Suppressor macrophage treated with lipopolysaccharide for 4 hours (primary cell): ENCODE measurements around the gene NUTM2F.
"Not testable (repeated sequence)": the region's sequence is repeated elsewhere in the genome, so short reads cannot be mapped to it uniquely, and the experiment has no call there.

ENCODE experiments used
- DNase-seq: peaks from one replicate; pipeline ENCODE4 v3.0.0-alpha.2; 2020

NUTM2F gene

DNA sequence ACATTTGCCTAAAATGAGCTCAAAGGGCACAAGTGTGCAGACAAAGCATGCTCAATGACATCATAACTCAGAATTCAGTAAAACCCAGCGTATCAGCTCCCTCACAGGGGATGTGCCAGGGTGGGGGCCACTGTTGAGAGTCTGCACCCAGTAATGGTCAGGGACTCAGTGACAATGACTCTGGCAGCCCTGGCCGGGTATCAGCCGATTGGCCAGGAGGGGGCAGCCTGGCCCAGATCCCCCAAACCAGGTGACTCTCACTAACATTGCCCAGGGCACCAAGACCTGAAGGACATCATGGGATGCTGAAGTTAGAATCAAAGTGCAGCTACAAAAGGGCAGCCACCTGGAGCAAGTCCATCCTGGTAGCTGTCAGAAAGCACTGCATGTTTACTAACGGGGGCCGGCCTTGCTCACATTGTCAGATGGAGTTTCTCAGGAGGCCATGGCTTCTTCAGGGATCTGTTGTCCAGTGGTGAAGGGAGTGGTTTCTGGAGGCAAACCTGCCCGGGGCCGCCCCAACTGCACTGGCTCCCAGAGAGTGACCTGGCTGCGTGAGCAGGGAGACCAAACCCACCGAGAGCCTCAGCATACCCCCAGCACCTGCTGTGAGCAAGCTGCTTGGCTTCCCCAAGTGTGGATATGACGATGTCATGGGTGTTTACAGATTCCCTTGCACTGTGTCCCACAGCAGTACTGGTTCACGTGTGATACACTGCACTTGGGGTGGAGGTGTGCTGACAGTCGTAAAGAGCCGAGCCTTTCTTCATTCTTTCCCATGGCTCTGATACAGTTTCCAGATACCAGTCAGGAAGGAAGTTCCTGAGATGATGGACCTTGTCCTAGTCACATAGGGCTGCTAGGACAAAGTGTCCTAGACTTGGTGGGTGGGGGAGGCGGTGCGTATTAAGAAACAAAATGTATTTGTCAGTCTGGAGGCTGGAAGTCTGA lies 13.1 kb downstream of the NUTM2F start:
- not testable (repeated sequence) for DNase-seq

DNA sequence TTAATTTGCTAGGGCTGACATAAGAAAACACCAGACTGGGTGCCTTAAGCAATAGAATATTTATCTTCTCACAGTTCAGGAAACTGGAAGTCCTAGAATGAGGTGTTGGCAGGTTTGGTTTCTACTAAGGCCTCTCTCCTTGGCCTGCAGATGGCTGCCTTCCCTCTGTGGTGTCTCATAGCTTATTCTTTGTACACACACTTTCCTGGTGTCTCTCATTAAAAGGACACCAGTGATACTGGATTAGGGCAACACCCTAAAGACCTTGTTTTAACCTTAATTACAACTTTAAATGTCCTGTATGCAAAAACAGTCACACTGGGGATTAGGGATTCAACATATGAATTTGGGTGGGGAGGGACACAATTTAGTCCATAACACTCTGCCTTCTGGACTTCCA lies 25.1 kb downstream of the NUTM2F start:
- DNase-seq: no peak

DNA sequence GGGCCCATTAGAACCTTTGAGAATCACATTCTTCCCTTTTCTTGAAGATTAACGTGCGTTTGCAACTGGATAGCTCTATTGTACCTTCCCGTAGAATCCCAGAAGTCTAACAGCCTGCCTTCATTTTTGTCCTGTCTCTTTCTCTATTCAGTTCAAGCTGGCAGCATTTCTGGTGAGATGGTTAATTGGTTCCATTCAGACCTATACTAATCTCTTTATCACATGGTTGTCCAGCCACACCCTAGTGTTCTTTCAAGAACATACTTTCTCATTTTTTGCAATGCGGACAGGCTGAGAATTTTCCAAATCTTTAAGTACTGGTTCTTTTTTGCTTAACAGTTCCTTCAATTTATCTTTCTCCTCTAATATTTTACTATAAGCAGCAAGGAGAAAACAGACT lies 26.0 kb downstream of the NUTM2F start:
- DNase-seq: no peak

DNA sequence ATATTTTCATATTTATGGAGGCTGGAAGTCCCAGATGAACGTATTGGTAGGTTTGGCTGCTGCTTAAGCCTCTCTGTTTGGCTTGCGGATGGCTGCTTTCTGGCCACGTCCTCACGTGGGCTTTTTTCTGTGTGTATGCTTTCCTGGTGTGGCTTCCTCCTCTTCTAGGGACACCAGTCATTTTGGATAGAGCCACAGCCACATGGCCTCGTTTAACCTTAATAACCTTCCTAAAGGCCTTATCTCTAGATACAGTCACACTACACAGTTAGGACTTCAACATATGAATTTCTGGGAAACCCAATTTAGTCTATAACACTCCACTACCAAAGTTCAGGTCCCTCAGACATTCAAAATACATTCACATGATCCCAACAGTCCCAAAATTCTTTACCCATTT lies 26.9 kb downstream of the NUTM2F start:
- DNase-seq: no peak

DNA sequence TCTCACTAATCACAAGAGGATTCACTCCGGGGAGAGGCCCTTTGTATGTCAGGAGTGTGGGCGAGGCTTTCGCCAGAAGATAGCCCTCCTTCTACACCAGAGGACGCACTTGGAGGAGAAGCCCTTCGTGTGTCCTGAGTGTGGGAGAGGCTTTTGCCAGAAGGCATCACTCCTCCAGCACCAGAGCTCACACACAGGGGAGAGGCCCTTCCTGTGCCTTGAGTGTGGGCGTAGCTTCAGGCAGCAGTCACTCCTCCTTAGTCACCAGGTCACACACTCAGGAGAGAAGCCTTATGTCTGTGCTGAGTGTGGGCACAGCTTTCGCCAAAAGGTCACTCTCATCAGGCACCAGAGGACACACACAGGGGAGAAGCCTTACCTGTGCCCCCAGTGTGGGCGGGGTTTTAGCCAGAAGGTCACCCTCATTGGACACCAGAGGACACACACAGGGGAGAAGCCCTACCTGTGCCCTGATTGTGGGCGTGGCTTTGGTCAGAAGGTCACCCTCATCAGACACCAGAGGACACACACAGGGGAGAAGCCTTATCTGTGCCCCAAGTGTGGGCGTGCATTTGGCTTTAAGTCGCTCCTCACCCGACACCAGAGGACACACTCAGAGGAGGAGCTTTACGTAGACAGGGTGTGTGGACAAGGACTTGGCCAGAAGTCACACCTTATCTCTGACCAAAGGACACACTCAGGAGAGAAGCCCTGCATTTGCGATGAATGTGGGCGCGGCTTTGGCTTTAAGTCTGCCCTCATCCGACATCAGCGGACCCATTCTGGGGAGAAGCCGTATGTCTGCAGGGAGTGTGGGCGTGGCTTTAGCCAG lies 27.8 kb downstream of the NUTM2F start:
- no peak for DNase-seq

DNA sequence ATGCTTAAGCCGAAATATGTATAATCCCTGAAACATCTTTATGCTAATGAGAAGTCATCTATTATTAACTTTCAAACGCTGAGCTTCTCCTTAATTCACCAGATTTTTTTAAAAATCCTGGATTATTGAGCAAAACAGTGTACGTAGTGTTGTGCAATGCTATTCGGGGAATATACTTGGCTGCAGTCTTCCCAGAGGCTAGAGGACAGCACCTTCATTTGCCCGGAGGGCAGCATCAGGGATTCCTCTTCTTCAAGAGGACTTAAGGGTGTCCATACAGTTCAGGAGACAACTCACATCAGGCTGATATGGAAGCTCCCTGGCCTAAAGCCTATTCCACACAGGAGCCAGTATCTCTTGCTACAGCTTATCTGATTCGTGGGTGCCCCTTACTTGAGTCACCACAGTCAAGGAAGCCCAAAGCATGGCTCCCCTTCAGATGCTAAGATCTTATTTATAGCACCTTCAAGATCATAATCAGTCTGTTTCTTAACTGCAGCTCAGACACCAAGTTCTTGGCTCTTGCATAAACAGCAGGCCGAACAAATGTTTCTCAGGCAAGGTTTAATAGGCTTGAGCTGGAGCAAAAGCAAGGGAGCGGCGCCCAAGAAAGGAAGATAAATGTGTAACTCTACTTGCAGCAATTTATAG lies 29.4 kb downstream of the NUTM2F start:
- DNase-seq: no peak

DNA sequence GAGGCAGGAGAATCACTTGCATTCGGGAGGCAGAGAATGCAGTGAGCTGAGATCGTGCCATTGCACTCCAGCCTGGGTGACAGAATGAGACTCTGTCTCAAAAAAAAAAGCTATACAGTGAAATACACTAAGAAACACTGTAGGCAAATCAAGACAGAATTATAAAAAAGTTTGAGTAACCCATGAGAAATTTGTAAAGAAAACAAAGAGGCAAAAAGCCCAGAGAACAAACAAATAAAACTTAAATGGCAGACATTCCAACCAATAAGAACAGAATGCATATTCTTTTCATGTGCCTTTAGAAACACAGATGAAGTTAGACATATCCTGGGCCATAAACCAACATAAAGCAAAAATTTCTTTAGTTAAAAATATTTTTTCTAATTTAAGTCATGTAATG lies 38.8 kb downstream of the NUTM2F start:
- DNase-seq: no peak

DNA sequence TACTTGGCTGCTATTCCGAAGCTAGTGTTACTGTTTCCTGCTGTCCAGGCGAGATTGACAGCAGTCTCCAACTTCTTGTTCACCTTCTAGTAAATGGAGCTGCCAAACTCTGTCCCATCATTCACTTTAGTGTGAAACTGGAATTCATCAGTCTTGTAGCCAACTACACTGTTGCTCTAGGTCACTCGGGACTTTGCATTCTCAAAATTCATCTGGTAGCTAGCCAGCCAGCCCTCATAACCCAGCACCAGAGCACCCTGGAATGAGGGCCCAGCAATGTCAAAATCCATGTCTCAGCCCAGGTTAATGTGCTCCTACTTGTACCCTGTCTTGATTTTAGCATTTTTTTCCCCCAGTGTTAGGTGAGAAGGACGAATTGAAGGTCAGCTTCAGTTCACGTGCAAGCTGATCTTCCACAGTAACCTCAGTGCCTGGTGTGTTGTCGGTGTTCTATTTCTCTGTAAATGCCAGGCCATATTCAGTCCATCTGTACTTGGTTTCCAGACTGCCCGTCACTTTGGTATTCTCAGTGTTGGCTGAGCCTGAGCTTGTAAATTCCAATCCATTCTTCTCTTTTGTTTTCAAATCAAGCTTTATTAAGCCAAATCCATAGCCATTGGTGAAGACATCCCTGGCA lies 40.4 kb downstream of the NUTM2F start:
- no peak for DNase-seq

DNA sequence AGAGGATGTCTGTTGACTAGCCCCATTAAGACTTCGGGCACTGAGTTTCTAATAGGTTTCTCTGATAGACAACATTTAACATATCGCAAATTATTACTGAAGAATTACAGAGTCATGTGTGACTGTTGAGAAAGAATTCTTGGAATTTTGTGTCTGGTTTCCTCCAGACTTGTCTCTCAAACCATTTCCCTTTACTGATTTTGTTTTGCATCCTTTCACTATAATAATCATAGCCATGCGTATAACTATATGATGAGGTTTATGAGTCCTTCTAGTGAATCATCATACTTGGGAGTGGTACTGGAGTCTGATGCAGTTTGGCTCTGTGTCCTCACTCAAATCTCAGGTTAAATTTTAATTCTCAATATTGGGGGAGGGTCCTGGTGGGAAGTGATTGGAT lies 42.3 kb downstream of the NUTM2F start:
- no peak for DNase-seq

DNA sequence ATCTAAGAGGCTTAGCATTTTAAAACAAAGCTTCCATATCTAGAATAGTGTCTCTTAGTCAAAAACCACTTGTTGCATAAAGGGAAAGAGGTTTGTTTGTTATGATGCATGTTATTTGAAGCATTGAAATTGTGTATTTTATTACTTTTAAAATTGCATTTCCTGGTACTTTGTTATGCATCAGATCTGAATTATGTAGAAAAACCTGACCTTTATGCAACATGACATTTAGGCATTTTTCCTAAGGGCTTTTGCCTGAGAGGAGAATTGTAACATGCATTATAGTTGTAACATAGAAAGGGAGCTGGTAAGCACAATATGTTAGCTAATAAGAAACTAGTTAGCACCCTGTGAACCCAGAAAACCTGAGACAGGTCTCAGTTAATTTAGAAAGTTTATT lies 47.3 kb downstream of the NUTM2F start:
- DNase-seq: no peak

DNA sequence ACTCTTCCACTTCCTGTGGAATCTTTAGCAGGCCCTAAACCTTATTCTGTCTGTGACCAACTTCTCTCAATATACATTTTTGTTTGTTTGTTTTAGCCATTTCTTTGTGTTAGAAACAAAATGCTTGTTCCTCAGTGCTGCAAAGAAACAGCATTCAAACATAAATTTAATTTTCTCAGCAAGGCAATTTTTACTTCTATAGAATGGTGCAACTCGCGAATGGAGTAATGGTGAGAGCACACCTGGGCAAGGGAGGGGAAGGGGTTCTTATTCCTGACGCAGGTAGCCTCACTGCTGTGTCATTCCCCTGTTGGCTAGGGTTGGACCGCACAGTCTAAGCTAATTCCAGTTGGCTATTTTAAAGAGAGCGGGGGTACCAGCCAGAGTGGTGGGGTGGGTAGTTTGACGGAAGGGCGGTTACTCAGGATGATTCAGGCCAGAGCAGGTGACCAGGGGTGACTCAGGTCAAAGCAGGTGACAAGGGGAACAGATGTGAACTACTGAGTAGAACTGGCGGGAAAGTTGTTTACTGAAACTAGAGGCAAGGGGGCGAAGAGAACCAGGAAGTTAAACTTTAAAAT lies 47.9 kb downstream of the NUTM2F start:
- DNase-seq: no peak

DNA sequence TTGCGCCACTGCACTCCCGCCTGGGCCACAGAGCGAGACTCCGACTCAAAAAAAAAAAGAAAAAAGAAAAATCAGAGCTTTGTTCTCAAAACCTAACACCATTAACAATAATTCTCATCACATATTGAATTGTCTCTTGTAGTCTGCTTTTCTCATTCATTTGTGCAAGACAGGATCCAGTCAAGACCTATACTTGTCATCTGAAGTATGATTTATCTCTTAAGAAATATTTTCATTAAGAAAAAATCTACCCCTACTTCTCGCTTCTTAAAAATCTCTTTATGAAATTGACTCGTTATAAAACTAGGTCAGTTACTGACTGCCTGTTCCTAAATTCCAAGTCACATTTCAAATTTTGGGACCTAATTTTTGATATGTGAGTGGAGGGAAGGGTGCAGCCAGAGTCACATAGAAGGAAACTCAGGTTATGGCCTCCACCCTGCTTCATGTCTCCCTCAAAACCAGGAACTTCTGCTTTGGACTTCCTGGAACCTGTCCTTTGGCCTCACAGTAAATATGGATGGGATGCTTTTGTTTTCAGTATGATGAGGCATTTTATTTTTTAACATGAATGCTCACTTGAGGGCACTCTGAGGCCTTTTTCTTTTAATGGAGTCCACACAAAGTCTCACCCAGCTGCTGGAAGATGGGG lies 50.4 kb downstream of the NUTM2F start:
- DNase-seq: no peak

DNA sequence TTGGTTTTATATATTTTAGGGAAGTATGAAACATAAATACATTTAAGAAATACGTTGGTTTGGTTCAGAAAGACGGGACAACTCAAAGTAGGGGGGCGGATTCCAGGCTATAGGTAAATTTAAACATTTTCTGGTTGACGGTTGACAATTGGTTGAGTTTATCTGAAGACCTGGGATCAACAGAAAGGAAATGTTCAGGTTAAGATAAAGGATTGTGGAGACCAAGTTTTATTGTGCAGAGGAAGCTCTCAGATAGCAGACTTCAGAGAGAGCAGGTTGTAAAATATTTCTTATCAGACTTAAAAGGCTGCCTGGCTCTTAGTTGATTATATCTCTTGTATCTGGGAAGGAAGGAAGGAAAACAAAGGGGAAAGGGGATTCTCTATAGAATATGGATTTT lies 51.4 kb downstream of the NUTM2F start:
- not testable (repeated sequence) for DNase-seq

DNA sequence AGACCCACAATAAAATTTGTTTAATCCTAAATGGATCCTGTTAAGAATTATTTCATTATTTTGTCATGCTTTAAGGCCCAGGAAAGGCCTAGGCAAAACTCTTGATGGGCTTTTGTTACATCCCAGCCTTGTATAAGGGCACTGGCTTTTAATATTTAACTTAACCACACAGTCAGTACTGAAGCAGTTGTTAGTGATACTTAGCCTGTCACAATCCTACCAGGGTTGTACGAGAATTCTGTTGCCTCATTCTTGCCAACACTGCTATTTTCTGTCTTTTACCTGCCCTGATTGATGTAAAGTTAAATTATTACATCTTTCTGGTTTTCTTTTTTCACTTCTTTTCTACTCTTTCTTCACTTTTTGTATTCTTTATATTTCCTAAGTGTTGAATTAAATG lies 58.4 kb downstream of the NUTM2F start:
- no peak for DNase-seq

DNA sequence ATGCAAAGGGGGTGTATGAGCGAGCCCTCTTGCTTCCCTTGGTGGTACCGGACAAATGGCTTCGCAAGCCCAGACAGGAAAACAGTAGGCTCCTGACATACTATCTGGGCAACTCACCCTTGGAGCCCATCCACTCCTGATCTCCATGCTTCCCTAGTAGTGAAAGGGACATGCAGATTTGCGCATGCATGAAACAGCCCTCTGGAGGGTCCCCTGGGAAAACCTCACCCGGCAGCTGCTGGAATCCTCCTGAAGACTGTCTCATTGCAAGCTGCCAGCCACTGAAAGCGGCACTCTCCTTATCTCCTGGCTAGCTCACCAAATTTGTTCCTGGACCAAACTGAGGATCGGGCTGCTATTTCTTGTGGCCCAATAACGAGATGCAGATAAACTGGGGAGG lies 59.2 kb downstream of the NUTM2F start:
- DNase-seq: no peak
